ENCODE data around the gene AMDHD1. TPM values are rescaled to one million over a fixed set of nuclear protein-coding genes. Genes with fewer than 3 reads are reported as not detected.

The AMDHD1 gene, protein sequence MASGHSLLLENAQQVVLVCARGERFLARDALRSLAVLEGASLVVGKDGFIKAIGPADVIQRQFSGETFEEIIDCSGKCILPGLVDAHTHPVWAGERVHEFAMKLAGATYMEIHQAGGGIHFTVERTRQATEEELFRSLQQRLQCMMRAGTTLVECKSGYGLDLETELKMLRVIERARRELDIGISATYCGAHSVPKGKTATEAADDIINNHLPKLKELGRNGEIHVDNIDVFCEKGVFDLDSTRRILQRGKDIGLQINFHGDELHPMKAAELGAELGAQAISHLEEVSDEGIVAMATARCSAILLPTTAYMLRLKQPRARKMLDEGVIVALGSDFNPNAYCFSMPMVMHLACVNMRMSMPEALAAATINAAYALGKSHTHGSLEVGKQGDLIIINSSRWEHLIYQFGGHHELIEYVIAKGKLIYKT
- 0.63 TPM in 1 of 2 replicates, not detected in the other for total RNA-seq (ENCODE audit: low replicate concordance)

- peak; percentile 37 for TF ChIP-seq CTCF (IDR thresholded peaks at IDR 0.05; ENCODE audit: insufficient read depth, low read length)
- peak within 1 kb of the TSS; percentile 76 for H3K4me3 ChIP-seq (ENCODE audit: low read depth, low read length)
- DNase-seq (ENCODE audit: low read depth), result peak; percentile 32
Observed at GRCh38 chr12:95943330-95943842, at the start of gene AMDHD1. Gene AMDHD1 (plus strand): TSS chr12:95943331. CDS start chr12:95943399, 68 bp downstream.

- TF ChIP-seq CTCF (IDR thresholded peaks at IDR 0.05; ENCODE audit: insufficient read depth, low read length), result no peak
- no peak overlapping the region for H3K4me3 ChIP-seq (ENCODE audit: low read depth, low read length)
- DNase-seq (ENCODE audit: low read depth), result no peak
Observed at GRCh38 chr12:95896846-95897245, 46.3 kb upstream of the AMDHD1 start.

GRCh38 chr12:95898081-95898480, 45.0 kb upstream of the AMDHD1 start:
- DNase-seq (ENCODE audit: low read depth), result no peak
- H3K4me3 ChIP-seq (ENCODE audit: low read depth, low read length), result no peak overlapping the region
- no peak for TF ChIP-seq CTCF (IDR thresholded peaks at IDR 0.05; ENCODE audit: insufficient read depth, low read length)

- peak; percentile 87 for DNase-seq (ENCODE audit: low read depth)
- no peak for TF ChIP-seq CTCF (IDR thresholded peaks at IDR 0.05; ENCODE audit: insufficient read depth, low read length)
- H3K4me3 ChIP-seq (ENCODE audit: low read depth, low read length), result no peak overlapping the region
Observed at GRCh38 chr12:95908573-95908972, 34.6 kb upstream of the AMDHD1 start.

DNA sequence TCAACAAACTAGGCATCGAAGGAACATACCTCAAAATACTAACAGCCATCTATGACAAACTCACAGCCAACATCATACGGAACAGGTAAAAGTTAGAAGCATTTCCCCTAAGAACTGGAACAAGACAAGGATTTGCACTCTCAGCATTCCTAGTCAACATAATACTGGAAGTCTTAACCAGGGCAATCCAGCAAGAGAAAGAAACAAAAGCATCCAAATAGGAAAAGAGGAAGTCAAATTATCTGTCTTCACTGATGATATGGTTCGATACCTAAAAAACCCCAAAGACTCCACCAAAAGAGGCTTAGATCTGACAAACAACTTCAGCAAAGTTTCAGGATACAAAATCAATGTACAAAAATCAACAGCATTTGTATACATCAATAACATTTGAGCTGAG, 33.3 kb upstream of the AMDHD1 start:
- no peak overlapping the region for H3K4me3 ChIP-seq (ENCODE audit: low read depth, low read length)
- TF ChIP-seq CTCF (IDR thresholded peaks at IDR 0.05; ENCODE audit: insufficient read depth, low read length), result no peak
- DNase-seq (ENCODE audit: low read depth), result no peak

DNA sequence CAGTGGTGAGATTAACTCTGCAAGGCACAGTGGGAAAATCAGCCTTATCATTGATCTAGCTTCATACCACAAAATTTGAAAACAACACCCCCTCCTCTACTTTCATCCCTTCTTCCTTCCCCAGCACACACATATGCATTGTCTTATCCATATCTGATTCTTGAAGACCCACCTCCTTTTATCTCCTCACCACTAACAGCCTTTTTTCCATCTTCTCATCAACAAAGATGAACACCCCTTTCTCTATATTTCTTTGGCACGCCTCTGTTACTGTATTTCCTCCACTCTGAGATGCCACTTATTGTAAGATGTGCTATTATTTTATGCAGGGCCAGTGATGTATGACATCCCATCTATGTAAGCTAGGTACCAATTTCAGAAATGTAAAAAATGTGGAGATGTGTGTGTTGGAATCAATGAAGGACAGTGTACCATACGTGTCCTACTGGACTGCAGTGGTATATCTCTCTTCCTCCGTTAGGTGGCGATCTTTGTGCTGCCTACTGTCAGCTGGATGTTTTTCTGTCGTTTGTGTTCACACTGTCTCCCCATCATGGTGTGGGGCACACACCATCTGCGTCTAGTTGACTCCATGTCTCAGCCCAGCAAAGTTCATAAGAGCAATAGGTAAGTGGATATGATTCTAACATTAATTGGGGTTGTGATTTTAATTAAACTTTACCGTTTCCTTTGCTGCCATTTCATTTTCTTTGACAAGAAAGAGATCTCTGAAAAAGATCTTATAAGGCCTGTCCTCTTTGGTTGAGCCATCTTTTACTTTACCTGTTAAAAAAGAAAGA, 24.7 kb upstream of the AMDHD1 start:
- DNase-seq (ENCODE audit: low read depth), result peak; percentile 57

More for the DNA sequence above, 24.7 kb upstream of the AMDHD1 start:
- no peak overlapping the region for H3K4me3 ChIP-seq (ENCODE audit: low read depth, low read length)
- TF ChIP-seq CTCF (IDR thresholded peaks at IDR 0.05; ENCODE audit: insufficient read depth, low read length), result peak; percentile 91

Measured in fibroblast of the aortic adventitia (primary cell).